A172 (cell line): ENCODE data around the gene MCTP1. TPM values are rescaled to one million over a fixed set of nuclear protein-coding genes. Genes with fewer than 3 reads are reported as not detected.

Experiments used
- DNase-seq: peaks from one replicate; pipeline ENCODE4 v3.0.0-alpha.2; 2015; ENCODE audit warnings: low spot score
- total RNA-seq: library from RNA; depleted of rRNA; stranded (reverse); fragments of >200 nt; shearing (Covaris generic); gene quantifications from 2 replicates; pipeline ENCODE4 v1.2.3, GENCODE V29; 2014

MCTP1 gene
- total RNA-seq, 1 experiment from 2014 or later: 15.7 TPM

DNA sequence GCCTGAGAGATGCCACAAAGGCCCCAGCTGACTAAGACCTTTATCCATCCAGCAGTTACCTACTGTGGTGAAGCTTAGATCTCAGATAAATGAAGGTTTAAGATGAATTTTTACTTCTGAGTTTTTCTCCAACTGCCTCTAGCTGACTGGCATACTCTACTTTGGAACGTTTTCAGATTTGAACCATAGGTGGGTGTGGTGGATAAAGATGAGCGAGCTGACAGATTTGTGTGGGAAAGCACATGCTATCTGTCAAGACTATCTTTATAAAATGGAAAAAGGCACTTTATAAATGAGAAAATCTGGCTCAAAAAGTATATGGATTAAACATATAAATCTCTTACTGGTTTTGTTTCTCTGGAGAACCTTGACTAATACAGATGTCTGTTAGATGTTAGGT lies 160.8 kb downstream of the MCTP1 start:
- DNase-seq: no peak

DNA sequence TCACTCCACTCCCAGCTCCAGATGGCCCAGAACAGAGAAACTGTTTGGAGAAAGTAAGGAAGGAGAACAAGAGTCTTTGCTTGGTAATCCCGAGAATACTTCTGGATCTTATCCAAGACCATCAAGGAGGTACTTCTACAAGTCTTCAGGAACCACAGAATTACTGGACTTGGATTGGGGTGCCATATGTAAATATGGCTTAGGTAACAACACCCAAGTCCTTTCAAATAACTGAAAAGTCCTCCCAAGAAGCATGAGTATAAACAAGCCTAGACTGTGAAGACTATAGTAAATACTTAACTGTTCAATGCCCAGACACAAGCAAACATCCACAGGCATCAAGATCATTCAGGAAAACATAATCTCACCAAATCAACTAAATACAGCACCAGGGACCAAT lies 170.0 kb downstream of the MCTP1 start:
- no peak for DNase-seq

DNA sequence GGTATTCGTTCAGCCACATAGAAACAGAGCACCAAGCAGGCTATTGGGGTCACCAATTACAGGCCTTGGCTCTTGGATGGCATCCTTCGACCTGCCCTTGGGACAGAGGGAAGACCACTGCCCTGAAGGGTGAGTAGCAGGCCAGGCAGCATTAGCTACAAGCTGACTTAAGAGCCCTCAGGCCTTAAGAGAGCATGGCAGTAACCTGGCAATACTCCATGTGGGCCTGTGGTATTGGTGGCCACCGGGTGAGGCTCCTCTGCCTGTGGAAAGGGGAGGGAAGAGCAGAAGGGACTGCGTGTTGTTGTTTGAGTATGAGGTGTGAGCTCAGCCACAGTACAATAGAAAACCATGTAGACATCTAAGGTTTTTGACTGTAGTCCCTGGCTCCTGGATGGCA lies 170.6 kb downstream of the MCTP1 start:
- DNase-seq: no peak

DNA sequence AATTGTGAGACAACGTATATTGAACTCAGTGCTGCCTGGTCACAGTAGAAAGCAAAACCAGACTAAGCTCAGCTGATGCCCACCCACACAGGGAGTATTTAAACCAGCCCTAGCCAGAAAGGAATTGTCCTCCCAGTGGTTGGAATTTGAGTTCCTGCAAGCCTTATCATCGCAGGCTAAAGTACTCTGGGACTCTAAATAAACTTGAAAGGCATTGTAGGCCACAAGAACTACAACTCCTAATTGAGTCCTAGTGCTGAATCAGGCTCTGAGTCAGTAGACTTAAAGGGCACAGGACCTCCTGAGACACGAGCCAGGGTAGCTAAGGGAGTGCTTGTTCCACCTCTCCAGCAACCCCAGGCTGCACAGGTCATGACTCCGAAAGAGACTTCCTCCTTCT lies 171.4 kb downstream of the MCTP1 start:
- DNase-seq: peak; percentile 21

DNA sequence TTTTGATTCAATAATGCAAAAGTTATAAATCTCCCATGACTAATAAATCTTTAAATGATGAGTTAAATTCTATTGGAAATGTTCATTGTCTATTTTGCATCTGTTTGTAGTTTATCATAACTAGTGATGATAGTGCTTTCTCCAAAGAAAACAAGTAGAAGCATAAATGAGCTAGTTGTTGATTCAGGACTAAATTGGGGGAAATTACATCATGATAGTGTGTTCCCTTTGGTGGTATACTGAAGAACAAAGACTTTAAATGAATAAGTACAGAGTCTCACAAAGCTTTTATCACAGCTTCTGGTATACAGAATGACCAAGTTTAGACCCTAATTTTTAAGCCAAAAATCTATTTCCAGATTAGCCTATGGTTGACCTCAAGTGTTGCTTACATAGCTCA lies 173.8 kb downstream of the MCTP1 start:
- DNase-seq: no peak

DNA sequence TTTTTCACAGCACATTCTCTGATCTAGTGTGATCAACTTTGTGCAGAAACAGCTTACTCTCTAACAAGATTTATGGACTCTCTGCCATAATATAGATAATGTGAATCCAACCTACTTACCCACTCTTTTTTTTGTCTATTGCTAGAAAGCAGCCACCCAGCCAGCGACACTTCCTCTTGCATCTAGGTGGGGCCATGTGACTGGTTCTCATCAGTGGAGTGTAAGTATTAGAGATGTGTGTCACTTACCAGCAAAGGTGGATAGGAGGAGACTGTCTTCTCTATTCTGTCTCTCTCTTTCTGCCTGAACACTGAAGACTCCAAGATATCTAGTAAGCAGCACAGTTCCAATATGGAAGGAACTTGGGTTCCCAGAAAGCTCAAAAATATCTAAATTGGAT lies 174.8 kb downstream of the MCTP1 start:
- DNase-seq: no peak

DNA sequence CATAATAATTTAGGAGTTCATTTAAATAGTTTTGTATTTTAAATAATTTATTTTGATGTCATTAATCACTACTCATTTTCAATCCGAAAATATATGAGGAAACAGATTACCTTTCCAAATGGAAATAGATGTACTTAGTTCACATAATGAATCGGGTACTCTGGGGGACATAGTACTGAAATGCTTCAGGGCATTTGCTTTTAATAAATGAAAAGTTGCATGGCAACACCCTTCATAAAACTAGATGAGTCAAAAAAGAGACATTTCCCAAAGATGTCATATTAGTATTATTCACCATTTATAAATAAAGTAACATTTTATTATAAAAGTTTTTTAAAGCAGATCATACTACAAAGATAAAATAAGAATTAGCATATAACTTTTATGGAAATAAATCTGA lies 177.8 kb downstream of the MCTP1 start:
- DNase-seq: no peak

GRCh38 chr5:95105638-95106037 lies 179.3 kb downstream of the MCTP1 start:
- no peak for DNase-seq

- no peak for DNase-seq
These were observed 182.2 kb downstream of the MCTP1 start for GRCh38 chr5:95102687-95103086.

GRCh38 chr5:95102080-95102479 lies 182.8 kb downstream of the MCTP1 start:
- no peak for DNase-seq

- no peak for DNase-seq
These were observed 184.3 kb downstream of the MCTP1 start for GRCh38 chr5:95100551-95100950.

- no peak for DNase-seq
These were observed 186.9 kb downstream of the MCTP1 start for GRCh38 chr5:95098012-95098411.

DNA sequence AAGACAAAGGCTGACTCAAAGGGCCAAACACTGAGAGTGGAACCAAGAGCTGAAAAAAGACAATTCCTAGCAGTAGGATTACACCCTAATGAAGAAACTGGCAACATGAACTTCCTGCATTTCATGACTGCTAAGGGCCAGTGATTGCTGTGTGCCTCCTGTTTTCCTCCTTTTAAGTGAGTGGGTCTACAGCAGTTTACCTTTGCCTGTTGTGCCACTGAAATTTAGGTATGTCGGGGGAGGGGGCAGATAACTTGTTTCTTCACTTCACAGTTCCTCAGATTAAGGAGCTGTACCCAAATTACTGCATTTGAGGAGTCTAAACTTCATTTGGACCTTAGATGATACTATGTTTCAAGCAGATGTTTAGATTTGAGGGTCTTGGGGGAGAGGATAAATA lies 191.7 kb downstream of the MCTP1 start:
- DNase-seq: no peak

DNA sequence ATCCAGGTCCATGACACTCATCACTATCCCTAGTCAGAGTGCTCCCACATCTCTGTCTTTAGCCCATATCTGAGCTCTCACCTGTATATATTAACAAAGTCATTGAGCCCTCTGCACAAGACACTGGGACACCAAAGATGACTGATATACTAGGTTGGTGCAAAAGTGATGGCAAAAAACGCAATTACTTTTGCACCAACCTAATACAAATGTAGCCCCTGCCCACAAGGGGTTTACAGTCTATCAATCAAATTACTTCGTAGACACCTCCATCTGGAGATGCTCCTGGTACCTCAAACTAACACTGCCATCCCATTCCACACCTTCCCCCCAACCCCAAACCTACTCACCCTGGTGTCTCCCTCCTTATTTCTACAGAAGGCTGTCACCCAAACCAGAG lies 194.1 kb downstream of the MCTP1 start:
- no peak for DNase-seq

GRCh38 chr5:95087816-95088317 lies 197.0 kb downstream of the MCTP1 start:
- DNase-seq: no peak

DNA sequence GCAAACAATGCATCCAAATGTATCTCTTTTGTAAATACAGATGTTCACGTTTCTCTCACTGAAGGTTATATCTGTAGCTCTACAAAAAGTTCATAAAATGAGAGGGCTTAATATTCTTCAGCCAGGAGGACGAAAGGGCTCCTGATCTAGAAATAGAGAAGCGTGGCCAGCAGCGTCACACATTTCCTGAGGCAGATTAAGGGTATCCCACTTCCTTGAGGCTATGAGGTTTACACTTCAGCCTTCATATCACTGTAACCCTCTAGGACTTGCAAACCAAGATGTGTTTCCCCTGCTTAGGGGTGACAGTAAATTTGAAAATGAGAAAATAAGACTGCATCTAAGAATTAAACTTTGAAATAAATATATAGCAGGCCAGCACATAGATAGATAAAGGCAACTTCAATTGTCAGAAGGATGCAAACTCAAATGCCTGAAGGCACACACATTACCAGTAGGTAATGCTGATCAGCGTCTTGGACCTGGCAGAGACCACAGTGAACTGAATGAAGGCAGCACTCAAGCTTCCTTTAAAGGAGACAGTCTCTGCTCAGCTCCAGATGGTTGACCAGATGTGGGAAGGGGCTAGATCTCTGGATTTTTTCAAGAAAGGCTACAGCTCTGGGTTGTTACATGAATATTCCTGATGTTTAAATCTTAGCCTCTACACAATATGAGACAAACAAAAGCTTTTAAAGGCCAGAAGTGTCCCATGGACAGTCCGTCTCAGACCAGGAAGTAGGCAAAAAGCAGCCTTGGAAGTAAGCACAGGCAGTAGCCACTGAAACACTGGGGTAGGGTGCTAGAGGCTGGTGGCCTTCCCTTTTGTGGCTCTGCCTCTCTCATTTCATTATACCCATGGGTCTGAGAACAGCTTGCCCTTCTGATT lies 197.7 kb downstream of the MCTP1 start:
- DNase-seq: no peak

- no peak for DNase-seq
These were observed 200.1 kb downstream of the MCTP1 start for GRCh38 chr5:95084757-95085156.

GRCh38 chr5:95083606-95084005 lies 201.3 kb downstream of the MCTP1 start:
- no peak for DNase-seq

DNA sequence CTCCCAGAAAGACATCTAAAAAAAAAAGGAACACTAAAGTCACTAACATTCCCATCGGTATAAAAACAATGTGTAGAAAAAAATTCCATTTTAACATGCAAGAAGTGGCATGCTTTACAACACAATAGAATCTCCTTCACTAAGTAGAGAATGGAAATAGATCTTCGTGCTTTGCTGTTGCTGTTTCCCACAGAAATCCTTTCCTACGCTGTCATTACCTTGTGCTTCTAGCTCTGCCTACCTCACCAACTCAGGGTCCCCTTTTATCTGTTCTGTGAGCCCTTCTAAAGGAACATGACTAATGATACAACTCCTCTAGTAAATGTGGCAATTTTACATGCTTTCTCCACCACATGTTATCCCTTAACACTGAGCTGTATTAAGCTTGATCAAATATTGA lies 202.9 kb downstream of the MCTP1 start:
- peak; percentile 60 for DNase-seq

DNA sequence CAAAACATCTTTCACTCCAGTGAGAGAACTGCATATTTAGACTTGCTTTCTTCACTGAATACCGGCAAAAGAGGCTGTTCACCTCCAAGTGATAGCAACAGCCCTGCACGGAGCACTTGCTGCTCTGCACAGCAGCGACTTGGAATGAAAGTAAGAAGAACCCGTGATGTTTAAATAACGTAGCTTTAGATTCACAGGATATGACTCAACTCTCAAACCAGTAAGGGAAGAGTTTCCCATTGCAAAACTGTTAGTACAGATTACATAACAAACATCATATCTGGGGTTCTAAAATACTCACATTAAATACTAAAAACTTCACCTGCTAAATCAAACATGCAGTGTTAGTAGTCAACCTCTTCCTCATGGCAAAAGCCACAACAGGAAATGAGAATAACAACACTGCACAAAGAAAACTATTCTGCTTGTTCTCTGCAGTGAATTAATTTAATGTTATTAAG lies 203.4 kb downstream of the MCTP1 start:
- DNase-seq: peak; percentile 90

DNA sequence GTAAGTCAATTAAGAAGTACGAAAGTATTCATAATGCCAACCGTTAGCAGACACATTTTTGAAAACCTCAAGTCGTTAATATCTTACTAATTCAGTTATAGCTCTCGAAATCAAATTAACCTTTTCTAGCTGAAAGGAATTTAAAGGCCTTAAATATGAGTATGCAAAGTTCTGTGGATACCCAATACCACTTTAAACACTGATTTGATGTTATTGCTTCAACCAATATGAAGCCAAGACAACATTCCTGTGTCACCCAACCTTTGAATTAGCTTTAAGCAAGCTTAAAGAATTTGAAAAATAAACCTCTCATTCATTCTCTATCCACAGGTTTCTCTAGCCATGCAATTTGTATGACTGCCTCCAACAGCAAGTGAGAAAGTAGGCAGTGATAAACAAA lies 204.5 kb downstream of the MCTP1 start:
- no peak for DNase-seq

DNA sequence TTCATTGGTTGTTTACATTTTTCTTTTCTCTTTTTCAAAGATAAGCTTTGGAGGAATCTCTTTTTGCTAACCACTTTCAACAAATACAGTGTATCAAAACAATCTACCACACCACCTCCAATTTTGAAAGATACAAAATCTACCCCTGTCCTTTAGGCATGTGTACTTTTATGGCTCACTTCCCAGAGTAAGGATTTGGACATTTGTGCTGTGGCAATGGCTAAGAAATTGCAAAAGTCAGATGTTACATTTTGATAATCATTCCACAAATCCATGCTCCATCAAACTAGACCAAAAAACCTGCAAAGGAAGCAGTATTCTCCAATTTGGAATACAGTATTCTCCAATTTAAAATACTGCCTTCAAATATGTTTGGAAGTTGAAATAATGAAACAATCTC lies 204.9 kb downstream of the MCTP1 start:
- DNase-seq: no peak

DNA sequence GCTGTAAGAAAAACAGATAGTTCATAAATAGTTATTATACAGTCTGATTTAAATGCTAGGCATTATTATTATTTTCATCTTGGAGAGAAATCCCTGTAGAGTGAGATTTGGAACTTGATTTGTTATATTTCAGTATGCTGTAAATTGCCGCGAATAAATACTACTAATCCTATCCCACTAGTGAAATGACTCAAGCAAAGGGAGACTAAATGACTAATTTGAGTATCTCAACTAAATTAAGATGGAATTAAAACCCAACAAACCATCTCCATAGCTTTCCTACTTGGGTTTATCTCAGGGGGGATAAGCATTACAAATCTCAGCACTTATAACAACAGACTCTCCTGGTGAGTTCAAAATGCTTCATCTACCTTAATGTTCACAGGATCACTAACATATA lies 206.0 kb downstream of the MCTP1 start:
- no peak for DNase-seq
